ENCODE results near the gene PRRC2B. TPM values are rescaled to one million over a fixed set of nuclear protein-coding genes. Genes with fewer than 3 reads are reported as not detected.
"Not testable (repeated sequence)": the region's sequence is repeated elsewhere in the genome, so short reads cannot be mapped to it uniquely, and the experiment has no call there.

The PRRC2B gene
- total RNA-seq, 1 experiment from 2014 or later, result 106 TPM

- DNase-seq (ENCODE audit: low spot score), result no peak
Measured at GRCh38 chr9:131434673-131435072, 40.8 kb downstream of the PRRC2B start.

- DNase-seq (ENCODE audit: low spot score), result no peak
Measured at GRCh38 chr9:131436376-131436775, 42.5 kb downstream of the PRRC2B start.

GRCh38 chr9:131436865-131437271, 43.0 kb downstream of the PRRC2B start:
- DNase-seq (ENCODE audit: low spot score), result no peak

- no peak for DNase-seq (ENCODE audit: low spot score)
Measured at GRCh38 chr9:131438190-131438589, 44.3 kb downstream of the PRRC2B start.

GRCh38 chr9:131439224-131439623, 45.3 kb downstream of the PRRC2B start:
- DNase-seq (ENCODE audit: low spot score), result no peak

GRCh38 chr9:131441441-131441840, 47.6 kb downstream of the PRRC2B start:
- DNase-seq (ENCODE audit: low spot score), result no peak

- DNase-seq (ENCODE audit: low spot score), result no peak
Measured at GRCh38 chr9:131442351-131442750, 48.5 kb downstream of the PRRC2B start.

- no peak for DNase-seq (ENCODE audit: low spot score)
Measured at GRCh38 chr9:131443648-131444047, 49.8 kb downstream of the PRRC2B start.

GRCh38 chr9:131446276-131446675, 52.4 kb downstream of the PRRC2B start:
- DNase-seq (ENCODE audit: low spot score), result no peak

GRCh38 chr9:131447148-131447547, 53.3 kb downstream of the PRRC2B start:
- DNase-seq (ENCODE audit: low spot score), result no peak

GRCh38 chr9:131447600-131447999, 53.7 kb downstream of the PRRC2B start:
- no peak for DNase-seq (ENCODE audit: low spot score)

GRCh38 chr9:131448818-131449217, 54.9 kb downstream of the PRRC2B start:
- DNase-seq (ENCODE audit: low spot score), result no peak

GRCh38 chr9:131449276-131449675, 55.4 kb downstream of the PRRC2B start:
- no peak for DNase-seq (ENCODE audit: low spot score)

- no peak for DNase-seq (ENCODE audit: low spot score)
Measured at GRCh38 chr9:131454028-131454427, 60.1 kb downstream of the PRRC2B start.

GRCh38 chr9:131455655-131456054, 61.8 kb downstream of the PRRC2B start:
- not testable (repeated sequence) for DNase-seq (ENCODE audit: low spot score)

GRCh38 chr9:131457746-131458145, 63.9 kb downstream of the PRRC2B start:
- DNase-seq (ENCODE audit: low spot score), result no peak

GRCh38 chr9:131459056-131459455, 65.2 kb downstream of the PRRC2B start:
- no peak for DNase-seq (ENCODE audit: low spot score)

- no peak for DNase-seq (ENCODE audit: low spot score)
Measured at GRCh38 chr9:131461166-131461565, 67.3 kb downstream of the PRRC2B start.

GRCh38 chr9:131464354-131465000, 70.6 kb downstream of the PRRC2B start:
- DNase-seq (ENCODE audit: low spot score), result no peak

GRCh38 chr9:131465401-131465800, 71.5 kb downstream of the PRRC2B start:
- no peak for DNase-seq (ENCODE audit: low spot score)

GRCh38 chr9:131467214-131467935, 73.5 kb downstream of the PRRC2B start:
- no peak for DNase-seq (ENCODE audit: low spot score)

- DNase-seq (ENCODE audit: low spot score), result no peak
Measured at GRCh38 chr9:131468031-131468430, 74.1 kb downstream of the PRRC2B start.

GRCh38 chr9:131469356-131469755, 75.5 kb downstream of the PRRC2B start:
- DNase-seq (ENCODE audit: low spot score), result no peak
